Motor neuron (in vitro differentiated cells): ENCODE results near the gene FOXL2. TPM values are rescaled to one million over a fixed set of nuclear protein-coding genes. Genes with fewer than 3 reads are reported as not detected.
A peak's percentile ranks its signal among the peaks of the same experiment; 100 is the strongest.

Experiments
- ATAC-seq, 8 experiments: fragments of 200-7000 bp; cut with Tn5 transposase; replicated peaks in 6 of 8; 2 replicates each; pipeline ENCODE4 v1.8.0; 2021; ENCODE audit warnings: mild to moderate bottlenecking in 8 of 8, moderate library complexity in 8 of 8
- H3K27ac ChIP-seq, 2 donors: fragments of 250-450 bp; sonication (Bioruptor Pico); 2 replicates each; pipeline ENCODE4 v1.9.0; 2021; ENCODE audit warnings: antibody characterized with exemption in 2 of 2, mild to moderate bottlenecking in 2 of 2, moderate library complexity in 1 of 2
- H3K4me1 ChIP-seq, 2 donors: fragments of 250-450 bp; sonication (Bioruptor Pico); replicated peaks in 1 of 2; 2 replicates each; pipeline ENCODE4 v1.6.1; 2021; ENCODE audit warnings: antibody characterized with exemption in 2 of 2, mild to moderate bottlenecking in 2 of 2, moderate library complexity in 1 of 2
- H3K4me3 ChIP-seq, 5 donors: fragments of 250-450 bp; sonication (Bioruptor Pico); 2 replicates each; pipeline ENCODE4 v1.9.0; 2021; ENCODE audit warnings: antibody characterized with exemption in 5 of 5, mild to moderate bottlenecking in 5 of 5, moderate library complexity in 4 of 5
- WGBS, 10 experiments: fragments of 450-650 bp; shearing (Covaris generic); methylation state at CpG; one replicate each; pipeline ENCODE4 v1.0.0; 2022; 5-methylcytosine and 5-hydroxymethylcytosine counted together
- in situ Hi-C, 9 experiments: fragments of 400-800 bp; cut with MboI; loops; one replicate each; pipeline ENCODE4 v1.15.0; 2021; ENCODE audit warnings: low sequenced_read_pairs in 9 of 9, low pct_unique_long_range_greater_than_20kb in 2 of 9; ENCODE audit not compliant: unreplicated experiment in 9 of 9
- total RNA-seq, 8 experiments: library from RNA; unstranded; fragments of 300-600 nt; gene quantifications; 2 replicates each; pipeline versions ENCODE4 v1.2.3 to v1.2.4, GENCODE V29; 2022

Gene FOXL2
- total RNA-seq, 8 experiments from 2014 or later: 0.05 to 3.9 (median 0.29) TPM

DNA sequence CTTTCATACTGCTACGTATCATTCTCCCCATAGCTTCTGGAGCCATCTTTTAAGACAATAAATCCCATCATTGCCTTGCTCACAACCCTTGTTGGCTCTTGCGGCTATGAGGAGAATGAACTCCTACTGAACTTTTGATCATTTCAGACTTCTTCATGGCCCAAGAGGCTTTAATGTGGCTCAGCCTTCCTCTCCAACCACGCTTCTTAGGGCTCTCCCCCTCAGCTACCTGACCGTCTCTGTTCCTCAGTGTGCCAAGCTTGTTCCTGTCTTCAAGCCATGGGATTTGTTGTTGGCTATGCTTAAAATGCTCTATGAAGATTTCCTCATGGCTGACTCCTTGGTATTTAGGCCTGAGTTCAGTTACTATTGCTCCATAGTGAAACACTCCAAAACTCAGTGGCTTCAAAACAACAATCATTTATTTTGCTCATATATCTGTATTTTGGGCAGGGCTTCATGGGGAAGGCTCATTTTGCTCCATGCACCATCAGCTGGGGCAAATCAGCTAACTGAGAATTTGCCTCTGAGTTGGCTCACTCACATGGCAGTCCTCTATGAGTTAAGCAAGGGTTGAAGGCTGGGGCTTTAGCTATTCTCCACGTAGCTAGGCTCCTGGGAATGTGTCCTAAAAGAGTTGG is 47.5 kb downstream of the FOXL2 start:
- no peak for ATAC-seq
- WGBS, 10 experiments: 40 to 100% (median 62%) methylated on average over 1 to 3 of the region's 5 CpGs; no CpG with 5 or more reads in 2 of the 10 experiments
- in situ Hi-C loops: no loop called here
- Histone ChIP-seq H3K4me3 (no peak overlapping the region), H3K4me1 (no peaks in the 10 kb centered on the region), H3K27ac (no peak overlapping the region)

DNA sequence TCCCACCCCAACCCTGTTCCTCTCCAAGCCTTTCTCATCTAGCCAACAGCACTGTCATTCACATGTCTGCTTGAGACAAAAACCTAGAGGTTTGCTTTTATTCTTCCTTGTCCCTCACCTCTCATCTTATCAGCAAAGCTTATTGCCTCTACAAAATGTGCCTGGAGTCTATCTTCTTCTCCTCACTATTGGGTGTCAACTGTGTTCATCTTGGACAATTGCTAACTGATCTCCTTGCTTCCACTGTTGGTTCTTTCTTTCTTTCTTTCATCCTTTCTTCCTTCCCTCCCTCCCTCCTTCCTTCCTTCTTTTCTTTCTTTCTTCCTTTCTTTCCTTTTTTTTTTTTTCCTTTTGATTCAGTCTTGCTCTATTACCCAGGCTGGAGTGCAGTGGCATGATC is 48.2 kb downstream of the FOXL2 start:
- no peak for ATAC-seq
- in situ Hi-C loops: no loop called here
- Histone ChIP-seq H3K27ac (no peak overlapping the region), H3K4me1 (no peaks in the 10 kb centered on the region), H3K4me3 (no peak overlapping the region)

DNA sequence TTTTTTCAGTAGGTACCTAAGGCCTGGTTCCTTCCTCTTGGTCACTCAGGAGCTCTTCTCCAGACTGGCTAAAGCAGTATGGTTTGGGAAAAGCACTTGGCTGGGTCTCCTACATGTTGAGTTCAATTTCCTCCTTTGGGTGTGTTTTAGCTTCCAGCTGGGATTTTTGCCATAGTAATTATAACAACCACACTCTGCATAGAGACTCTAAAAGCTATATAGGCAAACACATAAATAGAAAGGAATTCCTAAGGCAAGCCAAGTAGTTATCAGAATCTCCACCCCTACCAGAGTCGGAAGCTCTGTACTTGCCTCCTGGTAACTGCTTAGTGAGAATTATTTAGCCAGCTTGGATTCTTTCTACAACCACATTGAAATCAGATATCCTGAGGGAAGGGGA is 48.6 kb downstream of the FOXL2 start:
- in situ Hi-C loops: no loop called here
- peak in 4 of 8 experiments; percentile 81 to 99 (median 98) for ATAC-seq
- Histone ChIP-seq H3K4me3 (no peak overlapping the region), H3K4me1 (no peaks in the 10 kb centered on the region), H3K27ac (no peak overlapping the region)
- WGBS, 10 experiments: 0 to 86% (median 48%) methylated on average over 1 of the region's 1 CpG; no CpG with 5 or more reads in 6 of the 10 experiments

Other genes starting within 250 kb of the FOXL2 start
- 10 to 100 TPM in 4 of 8 experiments, 1 to 10 TPM in 4; 5.8 to 21.0 (median 10.6) TPM for gene PIK3CB, start 112.2 kb downstream of the FOXL2 start, total RNA-seq
- gene FOXL2NB, start 80 bp upstream of the FOXL2 start, total RNA-seq: 10 to 100 TPM in 1 of 8 experiments, 1 to 10 TPM in 1, under 1 TPM in 6; 0.05 to 10.7 (median 0.27) TPM
- under 1 TPM in 1 of 8 experiments, not detected in 7; 0.52 TPM for gene PRR23A, start 59.1 kb upstream of the FOXL2 start, total RNA-seq
- gene PRR23B, start 73.8 kb upstream of the FOXL2 start, total RNA-seq: under 1 TPM in 3 of 8 experiments, not detected in 5; 0.14 to 0.71 (median 0.20) TPM
- under 1 TPM in 3 of 8 experiments, not detected in 5; 0.05 to 0.17 (median 0.14) TPM for gene PRR23C, start 97.8 kb upstream of the FOXL2 start, total RNA-seq